GM12878 (cell line): Measurements from ENCODE around the gene GTF2H1. TPM values are rescaled to one million over a fixed set of nuclear protein-coding genes. Genes with fewer than 3 reads are reported as not detected.

ENCODE experiments used
- BRCA1 ChIP-seq: IDR thresholded peaks from 2 replicates; pipeline ENCODE4 v1.6.1; 2011; ENCODE audit warnings: low read depth, low read length, improper control_type of control experiment
- CBX3 ChIP-seq: fragments of 200-600 bp; sonication (generic); IDR thresholded peaks from 2 replicates; pipeline ENCODE4 v1.6.1; 2016; ENCODE audit warnings: low read depth, borderline replicate concordance
- CHD1 ChIP-seq: IDR thresholded peaks from 2 replicates; pipeline ENCODE4 v1.6.1; 2012; ENCODE audit warnings: low read depth, low read length, improper control_type of control experiment
- CHD4 ChIP-seq: fragments of 200-600 bp; sonication (generic); IDR thresholded peaks from 2 replicates; pipeline ENCODE4 v1.6.1; 2016; ENCODE audit warnings: mild to moderate bottlenecking
- EED ChIP-seq: sonication (generic); IDR thresholded peaks from 2 replicates; pipeline ENCODE4 v1.6.1; 2016; ENCODE audit warnings: antibody characterized with exemption, low read depth
- EGR1 ChIP-seq, 2 experiments: IDR thresholded peaks; 1 replicate in 1 of 2; 2 replicates in 1 of 2; pipeline ENCODE4 v1.6.1; 2011 to 2012; ENCODE audit warnings: low read depth in 2 of 2, low read length in 2 of 2, borderline replicate concordance in 1 of 2, mild to moderate bottlenecking in 1 of 2, moderate library complexity in 1 of 2
- FOXK2 ChIP-seq: fragments of 450-650 bp; IDR thresholded peaks from 2 replicates; pipeline ENCODE4 v1.6.1; 2017; ENCODE audit warnings: mild to moderate bottlenecking, moderate library complexity
- GATAD2B ChIP-seq: fragments of 450-650 bp; conservative IDR thresholded peaks from 2 replicates; pipeline ENCODE4 v1.6.1; 2017; ENCODE audit warnings: low read depth, mild to moderate bottlenecking, moderate library complexity
- HCFC1 ChIP-seq: fragments of 150-350 bp; IDR thresholded peaks from 2 replicates; pipeline ENCODE4 v1.6.1; 2014; ENCODE audit warnings: low read length
- IKZF1 ChIP-seq: fragments of 450-650 bp; conservative IDR thresholded peaks from 2 replicates; pipeline ENCODE4 v1.6.1; 2017; ENCODE audit warnings: antibody characterized with exemption, mild to moderate bottlenecking
- MEF2B ChIP-seq: fragments of 450-650 bp; IDR thresholded peaks from 2 replicates; pipeline ENCODE4 v1.6.1; 2018; ENCODE audit warnings: mild to moderate bottlenecking, moderate library complexity; ENCODE audit not compliant: partially characterized antibody, poor library complexity, severe bottlenecking
- MXI1 ChIP-seq: fragments of 150-350 bp; IDR thresholded peaks from 2 replicates; pipeline ENCODE4 v1.6.1; 2011; ENCODE audit warnings: low read depth, mild to moderate bottlenecking, inconsistent platforms, low read length, improper control_type of control experiment
- PAX8 ChIP-seq: fragments of 450-650 bp; IDR thresholded peaks from 2 replicates; pipeline ENCODE4 v1.6.1; 2017; ENCODE audit warnings: mild to moderate bottlenecking, moderate library complexity
- POU2F2 ChIP-seq: IDR thresholded peaks from 3 replicates; pipeline ENCODE4 v1.6.1; 2011; ENCODE audit warnings: low read depth, mild to moderate bottlenecking, low read length, borderline replicate concordance
- RAD21 ChIP-seq: IDR thresholded peaks from 2 replicates; pipeline ENCODE4 v1.6.1; 2011; ENCODE audit warnings: mild to moderate bottlenecking, low read depth, low read length, moderate library complexity; ENCODE audit not compliant: insufficient read depth
- RAD51 ChIP-seq: fragments of 450-650 bp; IDR thresholded peaks from 2 replicates; pipeline ENCODE4 v1.6.1; 2016; ENCODE audit warnings: moderate library complexity, mild to moderate bottlenecking, inconsistent platforms
- RCOR1 ChIP-seq: conservative IDR thresholded peaks from 2 replicates; pipeline ENCODE4 v1.6.1; 2012; ENCODE audit warnings: low read depth, low read length, improper control_type of control experiment
- RUNX3 ChIP-seq: IDR thresholded peaks from 2 replicates; pipeline ENCODE4 v1.6.1; 2012; ENCODE audit warnings: low read length, inconsistent platforms
- SMAD1 ChIP-seq: fragments of 450-650 bp; IDR thresholded peaks from 2 replicates; pipeline ENCODE4 v1.6.1; 2018; ENCODE audit warnings: mild to moderate bottlenecking, low read depth; ENCODE audit not compliant: partially characterized antibody
- SREBF2 ChIP-seq: IDR thresholded peaks from 2 replicates; pipeline ENCODE4 v1.6.1; 2012; ENCODE audit warnings: mild to moderate bottlenecking, low read length
- polyA plus RNA-seq, 11 experiments: library from polyadenylated mRNA; depleted of rRNA in 4 of 11; unstranded in 6 of 11; stranded (reverse) in 5 of 11; fragments of >200 nt; fragmentation: Nextera tagmentation in 4 of 11; fragmentation: Illumina TruSeq in 1 of 11; extraction: Ambion mirVana in 4 of 11; extraction: Trizol in 1 of 11; gene quantifications; 1 replicate in 1 of 11; 2 replicates in 10 of 11; pipeline versions ENCODE4 v1.2.1 to v1.2.3, GENCODE V29; 2011 to 2016; ENCODE audit warnings: inconsistent platforms in 2 of 11, missing spikeins in 2 of 11, low read depth in 1 of 11
- total RNA-seq, 4 experiments: library from RNA; depleted of rRNA in 3 of 4; stranded (reverse); fragments of >200 nt in 3 of 4; fragmentation: Illumina TruSeq in 1 of 4; extraction: Trizol in 1 of 4; gene quantifications; 2 replicates each; pipeline versions ENCODE4 v1.2.1 to v1.2.3, GENCODE V29; 2013 to 2021
- TF ChIP-seq, protein P1 (sequence below): fragments of 450-650 bp; IDR thresholded peaks from 2 replicates; pipeline ENCODE4 v1.6.1; 2017; ENCODE audit warnings: low read depth, mild to moderate bottlenecking, moderate library complexity
- TF ChIP-seq, protein P2 (sequence below): IDR thresholded peaks from 2 replicates; pipeline ENCODE4 v1.6.1; 2011; ENCODE audit warnings: low read depth, low read length, improper control_type of control experiment, borderline replicate concordance
- TF ChIP-seq, protein P3 (sequence below): IDR thresholded peaks from 2 replicates; pipeline ENCODE4 v1.6.1; 2012; ENCODE audit warnings: low read depth, low read length, improper control_type of control experiment
- TF ChIP-seq, protein P4 (sequence below): fragments of 450-650 bp; IDR thresholded peaks from 2 replicates; pipeline ENCODE4 v1.6.1; 2017; ENCODE audit warnings: mild to moderate bottlenecking, moderate library complexity

The GTF2H1 gene
- total and polyA plus RNA-seq, 10 of the 15 experiments (the other 5 are each of a cell fraction or from before 2014, with no cell fraction given), result 36.7 to 68.8 (median 46.6) TPM

DNA sequence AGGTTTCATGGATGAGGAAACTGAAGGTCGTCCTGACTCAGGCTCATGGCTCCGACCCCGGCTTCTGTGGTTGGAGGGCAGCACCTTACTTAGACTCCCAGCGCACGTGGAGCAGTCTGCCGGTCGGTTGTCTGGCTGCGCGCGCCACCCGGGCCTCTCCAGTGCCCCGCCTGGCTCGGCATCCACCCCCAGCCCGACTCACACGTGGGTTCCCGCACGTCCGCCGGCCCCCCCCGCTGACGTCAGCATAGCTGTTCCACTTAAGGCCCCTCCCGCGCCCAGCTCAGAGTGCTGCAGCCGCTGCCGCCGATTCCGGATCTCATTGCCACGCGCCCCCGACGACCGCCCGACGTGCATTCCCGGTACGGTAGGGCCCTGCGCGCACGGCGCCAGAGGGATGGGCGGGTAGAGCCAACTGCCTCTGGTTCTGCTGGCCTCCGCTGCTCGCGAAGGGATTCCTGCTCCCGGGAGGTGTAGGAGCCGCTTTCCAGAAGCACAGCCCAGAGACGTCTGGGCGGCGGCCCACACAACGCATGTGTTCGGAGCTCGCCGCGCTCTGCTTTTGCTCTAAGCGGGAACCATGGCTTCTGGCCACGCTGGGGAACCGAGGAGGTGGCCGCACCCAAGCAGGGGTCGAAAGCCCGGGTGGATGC lies 72.0 kb downstream of the GTF2H1 start, which contains the start of gene LDHA (continued):
- TF ChIP-seq MEF2B, result peak; percentile 42
- peak in 1 of 2 experiments; percentile 68; a peak in 1 of 3 replicates for TF ChIP-seq EGR1 (IDR thresholded peaks at IDR 0.05; ENCODE audit: borderline replicate concordance in 1 of 2, low read depth in 2 of 2, low read length in 2 of 2)
- TF ChIP-seq, protein P1, sequence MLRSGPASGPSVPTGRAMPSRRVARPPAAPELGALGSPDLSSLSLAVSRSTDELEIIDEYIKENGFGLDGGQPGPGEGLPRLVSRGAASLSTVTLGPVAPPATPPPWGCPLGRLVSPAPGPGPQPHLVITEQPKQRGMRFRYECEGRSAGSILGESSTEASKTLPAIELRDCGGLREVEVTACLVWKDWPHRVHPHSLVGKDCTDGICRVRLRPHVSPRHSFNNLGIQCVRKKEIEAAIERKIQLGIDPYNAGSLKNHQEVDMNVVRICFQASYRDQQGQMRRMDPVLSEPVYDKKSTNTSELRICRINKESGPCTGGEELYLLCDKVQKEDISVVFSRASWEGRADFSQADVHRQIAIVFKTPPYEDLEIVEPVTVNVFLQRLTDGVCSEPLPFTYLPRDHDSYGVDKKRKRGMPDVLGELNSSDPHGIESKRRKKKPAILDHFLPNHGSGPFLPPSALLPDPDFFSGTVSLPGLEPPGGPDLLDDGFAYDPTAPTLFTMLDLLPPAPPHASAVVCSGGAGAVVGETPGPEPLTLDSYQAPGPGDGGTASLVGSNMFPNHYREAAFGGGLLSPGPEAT, result peak; percentile 47; the same call in 1 of the 2 replicates
- peak; percentile 94 for TF ChIP-seq IKZF1
- peak; percentile 98 for TF ChIP-seq POU2F2
- TF ChIP-seq CHD4, result no peak
- TF ChIP-seq CHD1, result peak; percentile 71; the same call in 1 of the 2 replicates
- TF ChIP-seq, protein P2, sequence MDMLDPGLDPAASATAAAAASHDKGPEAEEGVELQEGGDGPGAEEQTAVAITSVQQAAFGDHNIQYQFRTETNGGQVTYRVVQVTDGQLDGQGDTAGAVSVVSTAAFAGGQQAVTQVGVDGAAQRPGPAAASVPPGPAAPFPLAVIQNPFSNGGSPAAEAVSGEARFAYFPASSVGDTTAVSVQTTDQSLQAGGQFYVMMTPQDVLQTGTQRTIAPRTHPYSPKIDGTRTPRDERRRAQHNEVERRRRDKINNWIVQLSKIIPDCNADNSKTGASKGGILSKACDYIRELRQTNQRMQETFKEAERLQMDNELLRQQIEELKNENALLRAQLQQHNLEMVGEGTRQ, result peak; percentile 19; the same call in 1 of the 2 replicates
- TF ChIP-seq, protein P3, sequence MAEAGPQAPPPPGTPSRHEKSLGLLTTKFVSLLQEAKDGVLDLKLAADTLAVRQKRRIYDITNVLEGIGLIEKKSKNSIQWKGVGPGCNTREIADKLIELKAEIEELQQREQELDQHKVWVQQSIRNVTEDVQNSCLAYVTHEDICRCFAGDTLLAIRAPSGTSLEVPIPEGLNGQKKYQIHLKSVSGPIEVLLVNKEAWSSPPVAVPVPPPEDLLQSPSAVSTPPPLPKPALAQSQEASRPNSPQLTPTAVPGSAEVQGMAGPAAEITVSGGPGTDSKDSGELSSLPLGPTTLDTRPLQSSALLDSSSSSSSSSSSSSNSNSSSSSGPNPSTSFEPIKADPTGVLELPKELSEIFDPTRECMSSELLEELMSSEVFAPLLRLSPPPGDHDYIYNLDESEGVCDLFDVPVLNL, result no peak
- TF ChIP-seq CBX3, result no peak
- TF ChIP-seq SMAD1, result peak; percentile 26
- TF ChIP-seq PAX8, result no peak
- TF ChIP-seq MXI1, result peak; percentile 99
- TF ChIP-seq SREBF2, result no peak
- TF ChIP-seq RUNX3, result peak; percentile 57
- peak; percentile 74 for TF ChIP-seq GATAD2B
- TF ChIP-seq, protein P4, sequence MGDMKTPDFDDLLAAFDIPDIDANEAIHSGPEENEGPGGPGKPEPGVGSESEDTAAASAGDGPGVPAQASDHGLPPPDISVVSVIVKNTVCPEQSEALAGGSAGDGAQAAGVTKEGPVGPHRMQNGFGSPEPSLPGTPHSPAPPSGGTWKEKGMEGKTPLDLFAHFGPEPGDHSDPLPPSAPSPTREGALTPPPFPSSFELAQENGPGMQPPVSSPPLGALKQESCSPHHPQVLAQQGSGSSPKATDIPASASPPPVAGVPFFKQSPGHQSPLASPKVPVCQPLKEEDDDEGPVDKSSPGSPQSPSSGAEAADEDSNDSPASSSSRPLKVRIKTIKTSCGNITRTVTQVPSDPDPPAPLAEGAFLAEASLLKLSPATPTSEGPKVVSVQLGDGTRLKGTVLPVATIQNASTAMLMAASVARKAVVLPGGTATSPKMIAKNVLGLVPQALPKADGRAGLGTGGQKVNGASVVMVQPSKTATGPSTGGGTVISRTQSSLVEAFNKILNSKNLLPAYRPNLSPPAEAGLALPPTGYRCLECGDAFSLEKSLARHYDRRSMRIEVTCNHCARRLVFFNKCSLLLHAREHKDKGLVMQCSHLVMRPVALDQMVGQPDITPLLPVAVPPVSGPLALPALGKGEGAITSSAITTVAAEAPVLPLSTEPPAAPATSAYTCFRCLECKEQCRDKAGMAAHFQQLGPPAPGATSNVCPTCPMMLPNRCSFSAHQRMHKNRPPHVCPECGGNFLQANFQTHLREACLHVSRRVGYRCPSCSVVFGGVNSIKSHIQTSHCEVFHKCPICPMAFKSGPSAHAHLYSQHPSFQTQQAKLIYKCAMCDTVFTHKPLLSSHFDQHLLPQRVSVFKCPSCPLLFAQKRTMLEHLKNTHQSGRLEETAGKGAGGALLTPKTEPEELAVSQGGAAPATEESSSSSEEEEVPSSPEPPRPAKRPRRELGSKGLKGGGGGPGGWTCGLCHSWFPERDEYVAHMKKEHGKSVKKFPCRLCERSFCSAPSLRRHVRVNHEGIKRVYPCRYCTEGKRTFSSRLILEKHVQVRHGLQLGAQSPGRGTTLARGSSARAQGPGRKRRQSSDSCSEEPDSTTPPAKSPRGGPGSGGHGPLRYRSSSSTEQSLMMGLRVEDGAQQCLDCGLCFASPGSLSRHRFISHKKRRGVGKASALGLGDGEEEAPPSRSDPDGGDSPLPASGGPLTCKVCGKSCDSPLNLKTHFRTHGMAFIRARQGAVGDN, result peak; percentile 99
- TF ChIP-seq FOXK2, result no peak
- TF ChIP-seq BRCA1, result no peak
- TF ChIP-seq HCFC1, result 0 out of 2 replicates have a peak, but pooled peaks have one; percentile 22
- peak; percentile 65 for TF ChIP-seq EED
- TF ChIP-seq RAD21, result peak; percentile 10; the same call in 1 of the 2 replicates
- peak; percentile 61 for TF ChIP-seq RAD51
- TF ChIP-seq RCOR1, result 0 out of 2 replicates have a peak, but pooled peaks have one; percentile 50
